Fibroblast of villous mesenchyme (primary cell): ENCODE data around the gene AMPH. TPM values are rescaled to one million over a fixed set of nuclear protein-coding genes. Genes with fewer than 3 reads are reported as not detected.
"Not testable (repeated sequence)": the region's sequence is repeated elsewhere in the genome, so short reads cannot be mapped to it uniquely, and the experiment has no call there.

Source experiments
- DNase-seq: peaks from one replicate; pipeline ENCODE4 v3.0.0-alpha.2; 2010; ENCODE audit warnings: low read depth
- H3K4me3 ChIP-seq: 2 replicates; pipeline ENCODE4 v1.5.1; 2011; ENCODE audit warnings: low read depth, mild to moderate bottlenecking, low read length
- CTCF ChIP-seq: IDR thresholded peaks from 2 replicates; pipeline ENCODE4 v1.5.1; 2012; ENCODE audit warnings: low read depth, mild to moderate bottlenecking, low read length; ENCODE audit not compliant: insufficient read depth
- total RNA-seq: library from RNA; depleted of rRNA; stranded (reverse); fragments of >200 nt; gene quantifications from 2 replicates; pipeline ENCODE4 v1.2.3, GENCODE V29; 2012

AMPH gene
- total RNA-seq, 1 donor: 0.86 TPM

- DNase-seq: no peak
- no peak for TF ChIP-seq CTCF
- no peak overlapping the region for H3K4me3 ChIP-seq
Measured at GRCh38 chr7:38424750-38425463, 206.3 kb downstream of the AMPH start.

- H3K4me3 ChIP-seq: no peak overlapping the region
- no peak for TF ChIP-seq CTCF
- no peak for DNase-seq
Measured at GRCh38 chr7:38413784-38414183, 217.4 kb downstream of the AMPH start.

GRCh38 chr7:38411404-38411803 is 219.8 kb downstream of the AMPH start:
- no peak overlapping the region for H3K4me3 ChIP-seq
- peak; percentile 30 for TF ChIP-seq CTCF
- peak; percentile 8 for DNase-seq

GRCh38 chr7:38410056-38410455 is 221.1 kb downstream of the AMPH start:
- DNase-seq: no peak
- no peak overlapping the region for H3K4me3 ChIP-seq
- TF ChIP-seq CTCF: no peak

- no peak for TF ChIP-seq CTCF
- no peak overlapping the region for H3K4me3 ChIP-seq
- DNase-seq: no peak
Measured at GRCh38 chr7:38409531-38409930, 221.6 kb downstream of the AMPH start.

GRCh38 chr7:38398725-38399321 is 232.3 kb downstream of the AMPH start:
- peak; percentile 91 for TF ChIP-seq CTCF
- no peak overlapping the region for H3K4me3 ChIP-seq
- DNase-seq: peak; percentile 48

- TF ChIP-seq CTCF: no peak
- H3K4me3 ChIP-seq: no peak overlapping the region
- DNase-seq: no peak
Measured at GRCh38 chr7:38396852-38397251, 234.3 kb downstream of the AMPH start.

GRCh38 chr7:38395921-38396552 is 235.1 kb downstream of the AMPH start:
- DNase-seq, H3K4me3 ChIP-seq: not testable (repeated sequence)
